GM12875 (cell line): ENCODE data around the gene LRRC4.

ENCODE experiments used
- H3K4me3 ChIP-seq: one replicate; pipeline ENCODE4 v1.5.1; 2011; ENCODE audit warnings: low read depth, low read length, control low read depth
- CTCF ChIP-seq: IDR thresholded peaks from 2 replicates; pipeline ENCODE4 v1.5.1; 2011; ENCODE audit warnings: low read depth, mild to moderate bottlenecking, control low read depth, inconsistent platforms, low read length, moderate library complexity, borderline replicate concordance; ENCODE audit not compliant: insufficient read depth

The LRRC4 gene

GRCh38 chr7:128037880-128038619 lies 6.8 kb upstream of the LRRC4 start:
- H3K4me3 ChIP-seq = no peak overlapping the region
- no peak for TF ChIP-seq CTCF

- no peak for TF ChIP-seq CTCF
- H3K4me3 ChIP-seq = no peak overlapping the region
Observed at GRCh38 chr7:128037081-128037480, 5.8 kb upstream of the LRRC4 start.

- no peak for TF ChIP-seq CTCF
Observed at GRCh38 chr7:128036226-128036940, 5.1 kb upstream of the LRRC4 start.

GRCh38 chr7:128035712-128036111 lies 4.5 kb upstream of the LRRC4 start:
- peak; percentile 38; the same call in 1 of the 2 replicates for TF ChIP-seq CTCF
- no peak overlapping the region for H3K4me3 ChIP-seq

More at GRCh38 chr7:128036226-128036940, 5.1 kb upstream of the LRRC4 start:
- H3K4me3 ChIP-seq = no peak overlapping the region

GRCh38 chr7:128034825-128035224 lies 3.6 kb upstream of the LRRC4 start:
- no peak for TF ChIP-seq CTCF
- no peak overlapping the region for H3K4me3 ChIP-seq

GRCh38 chr7:128033246-128033645 lies 2.0 kb upstream of the LRRC4 start:
- TF ChIP-seq CTCF = no peak

GRCh38 chr7:128032605-128033235 lies 1.5 kb upstream of the LRRC4 start:
- no peak for TF ChIP-seq CTCF
- no peak overlapping the region for H3K4me3 ChIP-seq

More at GRCh38 chr7:128033246-128033645, 2.0 kb upstream of the LRRC4 start:
- no peak overlapping the region for H3K4me3 ChIP-seq
